Stomach smooth muscle (tissue), 2 donors: ENCODE results near the gene CDK5R2.
"Not testable (repeated sequence)": the region's sequence is repeated elsewhere in the genome, so short reads cannot be mapped to it uniquely, and the experiment has no call there.

ENCODE experiments used
- H3K27ac ChIP-seq: one replicate; pipeline ENCODE4 v1.7.0; 2013; ENCODE audit warnings: mild to moderate bottlenecking, low read length, inconsistent platforms
- H3K27me3 ChIP-seq, 2 donors: one replicate each; pipeline ENCODE4 v1.7.0; 2013; ENCODE audit warnings: low read length in 2 of 2; ENCODE audit not compliant: insufficient read depth in 2 of 2, control insufficient read depth in 1 of 2
- H3K36me3 ChIP-seq, 2 donors: one replicate each; pipeline ENCODE4 v1.7.0; 2013; ENCODE audit warnings: low read length in 2 of 2; ENCODE audit not compliant: control insufficient read depth in 2 of 2, insufficient read depth in 2 of 2
- H3K4me1 ChIP-seq: one replicate; pipeline ENCODE4 v1.7.0; 2013; ENCODE audit warnings: low read length; ENCODE audit not compliant: control insufficient read depth, insufficient read depth
- H3K4me3 ChIP-seq, 2 donors: one replicate each; pipeline ENCODE4 v1.7.0; 2013; ENCODE audit warnings: low read length in 2 of 2
- H3K9ac ChIP-seq, 2 donors: one replicate each; pipeline ENCODE4 v1.7.0; 2013; ENCODE audit warnings: low read length in 2 of 2, mild to moderate bottlenecking in 1 of 2
- H3K9me3 ChIP-seq, 2 donors: one replicate each; pipeline ENCODE4 v1.7.0; 2013; ENCODE audit warnings: low read length in 2 of 2; ENCODE audit not compliant: control insufficient read depth in 2 of 2
- donor health status: healthy.
- donor health status: Pancreatic carcinoma.

The CDK5R2 gene

GRCh38 chr2:218959141-218959731 lies at the start of gene CDK5R2:
Gene CDK5R2 (plus strand): TSS chr2:218959666. CDS start chr2:218959821, 155 bp downstream.
- peaks cover 62 to 67% of the 10 kb centered on the region in 2 donors for H3K27me3 ChIP-seq
- no peak within 1 kb of the TSS for H3K27ac ChIP-seq
- H3K9ac ChIP-seq, result no peak within 1 kb of the TSS
- peak within 1 kb of the TSS in 1 of 2 donors; percentile 54 for H3K4me3 ChIP-seq
- H3K36me3 ChIP-seq, result no peaks in the 10 kb centered on the region
- peaks cover 14% of the 10 kb centered on the region for H3K4me1 ChIP-seq
- no peaks in the 10 kb centered on the region for H3K9me3 ChIP-seq

- Histone ChIP-seq H3K27me3 (peaks cover 2% of the 10 kb centered on the region in 2 donors), H3K4me3 (no peak overlapping the region), H3K27ac (no peak overlapping the region), H3K4me1 (peaks cover 11% of the 10 kb centered on the region), H3K9me3 (no peaks in the 10 kb centered on the region), H3K9ac (no peak overlapping the region), H3K36me3 (no peaks in the 10 kb centered on the region)
Measured at GRCh38 chr2:218910741-218911140, 48.7 kb upstream of the CDK5R2 start.

- Histone ChIP-seq H3K9ac (no peak overlapping the region), H3K36me3 (no peaks in the 10 kb centered on the region), H3K27me3 (peaks cover 2 to 3% of the 10 kb centered on the region in 2 donors)
Measured at GRCh38 chr2:218920504-218920903, 39.0 kb upstream of the CDK5R2 start.

GRCh38 chr2:218924757-218925156 lies 34.7 kb upstream of the CDK5R2 start:
- no peaks in the 10 kb centered on the region for H3K36me3 ChIP-seq
- no peak overlapping the region for H3K4me3 ChIP-seq
- H3K4me1 ChIP-seq, result peaks cover 2% of the 10 kb centered on the region
- no peaks in the 10 kb centered on the region for H3K9me3 ChIP-seq
- H3K27ac ChIP-seq, result no peak overlapping the region
- H3K9ac ChIP-seq, result no peak overlapping the region
- H3K27me3 ChIP-seq, result peaks cover 0 to 3% of the 10 kb centered on the region in 2 donors

More at GRCh38 chr2:218920504-218920903, 39.0 kb upstream of the CDK5R2 start:
- Histone ChIP-seq H3K4me3 (no peak overlapping the region), H3K9me3 (no peaks in the 10 kb centered on the region), H3K4me1 (no peaks in the 10 kb centered on the region), H3K27ac (no peak overlapping the region)

- H3K4me1 ChIP-seq, result peaks cover 2% of the 10 kb centered on the region
- no peak overlapping the region for H3K9ac ChIP-seq
- H3K27ac ChIP-seq, result no peak overlapping the region
- no peaks in the 10 kb centered on the region for H3K36me3 ChIP-seq
- H3K9me3 ChIP-seq, result no peaks in the 10 kb centered on the region
- no peak overlapping the region for H3K4me3 ChIP-seq
- H3K27me3 ChIP-seq, result peaks cover 0 to 3% of the 10 kb centered on the region in 2 donors
Measured at GRCh38 chr2:218925434-218925833, 34.0 kb upstream of the CDK5R2 start.

- Histone ChIP-seq H3K27ac (no peak overlapping the region), H3K9ac (no peak overlapping the region), H3K9me3 (no peaks in the 10 kb centered on the region), H3K4me3 (no peak overlapping the region), H3K27me3 (no peaks in the 10 kb centered on the region), H3K36me3 (no peaks in the 10 kb centered on the region), H3K4me1 (peaks cover 2% of the 10 kb centered on the region)
Measured at GRCh38 chr2:218927422-218927821, 32.0 kb upstream of the CDK5R2 start.

GRCh38 chr2:218927876-218928275 lies 31.6 kb upstream of the CDK5R2 start:
- Histone ChIP-seq H3K9ac (no peak overlapping the region), H3K36me3 (no peaks in the 10 kb centered on the region), H3K4me1 (peaks cover 2% of the 10 kb centered on the region), H3K9me3 (no peaks in the 10 kb centered on the region), H3K27me3 (no peaks in the 10 kb centered on the region), H3K27ac (no peak overlapping the region), H3K4me3 (no peak overlapping the region)

GRCh38 chr2:218930488-218930887 lies 29.0 kb upstream of the CDK5R2 start:
- not testable (repeated sequence) for H3K27ac ChIP-seq, H3K9ac ChIP-seq, H3K9me3 ChIP-seq, H3K36me3 ChIP-seq, H3K27me3 ChIP-seq, H3K4me1 ChIP-seq, H3K4me3 ChIP-seq

- H3K4me3 ChIP-seq, H3K9me3 ChIP-seq, H3K27me3 ChIP-seq, H3K9ac ChIP-seq, H3K4me1 ChIP-seq, H3K27ac ChIP-seq, H3K36me3 ChIP-seq: not testable (repeated sequence)
Measured at GRCh38 chr2:218931751-218932150, 27.7 kb upstream of the CDK5R2 start.

GRCh38 chr2:218944759-218945404 lies 14.6 kb upstream of the CDK5R2 start:
- no peaks in the 10 kb centered on the region for H3K4me1 ChIP-seq
- H3K27me3 ChIP-seq, result peaks cover 11 to 13% of the 10 kb centered on the region in 2 donors
- H3K9me3 ChIP-seq, result no peaks in the 10 kb centered on the region
- H3K36me3 ChIP-seq, result no peaks in the 10 kb centered on the region
- no peak overlapping the region for H3K9ac ChIP-seq
- H3K4me3 ChIP-seq, result no peak overlapping the region
- H3K27ac ChIP-seq, result no peak overlapping the region

- no peak overlapping the region for H3K9ac ChIP-seq
- H3K27me3 ChIP-seq, result peaks cover 16% of the 10 kb centered on the region in 2 donors
- no peaks in the 10 kb centered on the region for H3K4me1 ChIP-seq
- no peak overlapping the region for H3K4me3 ChIP-seq
- no peaks in the 10 kb centered on the region for H3K9me3 ChIP-seq
- no peaks in the 10 kb centered on the region for H3K36me3 ChIP-seq
- H3K27ac ChIP-seq, result no peak overlapping the region
Measured at GRCh38 chr2:218946621-218947020, 12.8 kb upstream of the CDK5R2 start.
